Measurements from ENCODE around the gene ROBO4.

GRCh38 chr11:124894606-124895430, 2.8 kb downstream of the ROBO4 start:
- TF ChIP-seq POLR2A (IDR thresholded peaks at IDR 0.05), result no peak
- no peak for TF ChIP-seq CTCF (IDR thresholded peaks at IDR 0.05)
